NCI-H128 (cell line): ENCODE results near the gene CHIC1.

Source experiments
- DNase-seq: peaks from one replicate; lab custom pipeline; 2025; ENCODE audit not compliant: unreplicated experiment; lab: John Stamatoyannopoulos, UW

Gene CHIC1

GRCh38 chrX:73728602-73729001, 165.6 kb downstream of the CHIC1 start:
- no peak for DNase-seq
